HEK293T (cell line): ENCODE results near the gene SNX9.
"Not testable (repeated sequence)": the region's sequence is repeated elsewhere in the genome, so short reads cannot be mapped to it uniquely, and the experiment has no call there.

ENCODE experiments used
- ELF4 ChIP-seq: fragments of 450-650 bp; IDR thresholded peaks from 2 replicates; pipeline ENCODE4 v1.6.1; 2017; ENCODE audit warnings: antibody characterized with exemption
- FOXA1 ChIP-seq: fragments of 450-650 bp; IDR thresholded peaks from 2 replicates; pipeline ENCODE4 v1.6.1; 2016; ENCODE audit warnings: mild to moderate bottlenecking
- FOXK2 ChIP-seq: fragments of 450-650 bp; IDR thresholded peaks from 2 replicates; pipeline ENCODE4 v1.6.1; 2016; ENCODE audit warnings: mild to moderate bottlenecking
- FOXM1 ChIP-seq: fragments of 450-650 bp; IDR thresholded peaks from 2 replicates; pipeline ENCODE4 v1.6.1; 2017; ENCODE audit warnings: mild to moderate bottlenecking, borderline replicate concordance
- L3MBTL2 ChIP-seq: fragments of 450-650 bp; conservative IDR thresholded peaks from 2 replicates; pipeline ENCODE4 v1.6.1; 2016; ENCODE audit warnings: mild to moderate bottlenecking
- SP1 ChIP-seq: fragments of 450-650 bp; IDR thresholded peaks from 2 replicates; pipeline ENCODE4 v1.6.1; 2017
- SUZ12 ChIP-seq: fragments of 450-650 bp; IDR thresholded peaks from 2 replicates; pipeline ENCODE4 v1.6.1; 2016; ENCODE audit warnings: mild to moderate bottlenecking
- TARDBP ChIP-seq: fragments of 450-650 bp; IDR thresholded peaks from 2 replicates; pipeline ENCODE4 v1.6.1; 2016
- ZNF384 ChIP-seq: fragments of 450-650 bp; IDR thresholded peaks from 2 replicates; pipeline ENCODE4 v1.6.1; 2016

DNA sequence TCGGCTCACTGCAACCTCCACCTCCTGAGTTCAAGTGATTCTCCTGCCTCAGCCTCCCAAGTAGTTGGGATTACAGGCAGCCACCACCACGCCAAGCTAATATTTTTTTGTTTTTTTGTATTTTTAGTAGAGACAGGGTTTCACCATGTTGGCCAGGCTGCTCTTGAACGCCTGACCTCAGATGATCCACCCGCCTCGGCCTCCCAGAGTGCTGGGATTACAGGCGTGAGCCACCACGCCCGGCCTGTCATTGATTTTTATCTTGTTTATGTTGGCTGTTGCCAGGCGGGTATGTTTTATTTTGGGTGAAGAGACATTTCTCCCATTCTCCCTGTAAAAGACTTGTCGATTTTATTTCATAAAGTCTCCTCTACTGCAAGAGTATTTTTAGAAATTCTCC, 32.8 kb downstream of the SNX9 start:
- not testable (repeated sequence) for TF ChIP-seq ELF4, SUZ12, L3MBTL2, FOXK2, TARDBP, FOXM1, FOXA1, SP1, ZNF384
